DND-41 (cell line): ENCODE data around the gene KDELR3.

Experiments used
- ATAC-seq: fragments of 200-7000 bp; cut with Tn5 transposase; 3 replicates; pipeline ENCODE4 v1.9.1; 2021; ENCODE audit warnings: low read depth; ENCODE audit not compliant: insufficient read depth
- DNase-seq: peaks from one replicate; pipeline ENCODE4 v3.0.0-alpha.2; 2020
- H2AFZ ChIP-seq: 2 replicates; pipeline ENCODE4 v1.6.0; 2012; ENCODE audit warnings: low read depth, low read length
- H3K27ac ChIP-seq: 2 replicates; pipeline ENCODE4 v1.5.1; 2012; ENCODE audit warnings: low read length, inconsistent platforms
- H3K27me3 ChIP-seq: fragments of 200-600 bp; sonication (generic); 2 replicates; pipeline ENCODE4 v1.6.0; 2012; ENCODE audit warnings: low read length, mild to moderate bottlenecking, inconsistent platforms; ENCODE audit not compliant: insufficient read depth, poor library complexity
- H3K36me3 ChIP-seq: 2 replicates; pipeline ENCODE4 v1.5.1; 2012; ENCODE audit warnings: low read length, inconsistent platforms; ENCODE audit not compliant: insufficient read depth
- H3K4me1 ChIP-seq: 2 replicates; pipeline ENCODE4 v1.5.1; 2012; ENCODE audit warnings: mild to moderate bottlenecking, low read length; ENCODE audit not compliant: insufficient read depth
- H3K4me2 ChIP-seq: 2 replicates; pipeline ENCODE4 v1.6.0; 2012; ENCODE audit warnings: mild to moderate bottlenecking, moderate library complexity, low read length, inconsistent platforms; ENCODE audit not compliant: insufficient read depth
- H3K4me3 ChIP-seq, 2 experiments: fragments of 200-600 bp in 1 of 2; shearing (Covaris generic) in 1 of 2; 2 replicates each; pipeline ENCODE4 v1.5.1; 2012 to 2016; ENCODE audit warnings: inconsistent platforms in 2 of 2, low read length in 2 of 2, mild to moderate bottlenecking in 2 of 2, low read depth in 1 of 2, moderate library complexity in 1 of 2
- H3K79me2 ChIP-seq: 2 replicates; pipeline ENCODE4 v1.6.0; 2012; ENCODE audit warnings: low read length, inconsistent platforms; ENCODE audit not compliant: insufficient read depth
- H3K9ac ChIP-seq: 2 replicates; pipeline ENCODE4 v1.6.0; 2012; ENCODE audit warnings: low read depth, mild to moderate bottlenecking, inconsistent platforms, low read length, moderate library complexity
- H3K9me3 ChIP-seq: 2 replicates; pipeline ENCODE4 v1.5.1; 2012; ENCODE audit warnings: low read length, moderate library complexity, mild to moderate bottlenecking, inconsistent platforms; ENCODE audit not compliant: insufficient read depth, severe bottlenecking
- H4K20me1 ChIP-seq: 2 replicates; pipeline ENCODE4 v1.6.0; 2012; ENCODE audit warnings: low read length; ENCODE audit not compliant: insufficient read depth
- CTCF ChIP-seq: IDR thresholded peaks from 2 replicates; pipeline ENCODE4 v1.5.1; 2012; ENCODE audit warnings: borderline replicate concordance, low read length, moderate library complexity, mild to moderate bottlenecking; ENCODE audit not compliant: poor library complexity, severe bottlenecking; ENCODE audit errors: extremely low read depth
- EZH2 ChIP-seq: IDR thresholded peaks from 3 replicates; pipeline ENCODE4 v1.6.1; 2012; ENCODE audit warnings: borderline replicate concordance, low read depth, mild to moderate bottlenecking, moderate library complexity, low read length, inconsistent platforms; ENCODE audit not compliant: severe bottlenecking

KDELR3 gene

GRCh38 chr22:38474003-38474607 lies 6.2 kb downstream of the KDELR3 start:
- H3K4me1 ChIP-seq = no peaks in the 10 kb centered on the region
- H3K79me2 ChIP-seq = no peaks in the 10 kb centered on the region
- no peak overlapping the region for H3K27ac ChIP-seq
- H3K4me2 ChIP-seq = no peak overlapping the region
- no peaks in the 10 kb centered on the region for H3K36me3 ChIP-seq
- no peak overlapping the region for H2AFZ ChIP-seq
- DNase-seq = no peak
- TF ChIP-seq EZH2 (no peak), CTCF (no peak)
- H3K27me3 ChIP-seq = peaks cover 3% of the 10 kb centered on the region
- ATAC-seq = no peak
- H4K20me1 ChIP-seq = no peaks in the 10 kb centered on the region
- H3K4me3 ChIP-seq = no peak overlapping the region
- no peaks in the 10 kb centered on the region for H3K9me3 ChIP-seq
- H3K9ac ChIP-seq = no peak overlapping the region

GRCh38 chr22:38477585-38477984 lies 9.7 kb downstream of the KDELR3 start:
- TF ChIP-seq CTCF (no peak), EZH2 (no peak)
- ATAC-seq = no peak
- Histone ChIP-seq H2AFZ (no peak overlapping the region), H3K27ac (no peak overlapping the region), H3K79me2 (no peaks in the 10 kb centered on the region), H3K4me2 (no peak overlapping the region), H4K20me1 (peaks cover 5% of the 10 kb centered on the region; the same call in 1 of the 2 replicates), H3K4me3 (no peak overlapping the region), H3K9ac (no peak overlapping the region), H3K9me3 (no peaks in the 10 kb centered on the region), H3K4me1 (no peaks in the 10 kb centered on the region), H3K36me3 (peaks cover 15% of the 10 kb centered on the region), H3K27me3 (peaks cover 3% of the 10 kb centered on the region)
- no peak for DNase-seq

- Histone ChIP-seq H3K27ac (no peak overlapping the region), H4K20me1 (peaks cover 12% of the 10 kb centered on the region), H3K9ac (no peak overlapping the region), H3K9me3 (no peaks in the 10 kb centered on the region), H2AFZ (no peak overlapping the region), H3K79me2 (no peaks in the 10 kb centered on the region), H3K27me3 (peaks cover 1% of the 10 kb centered on the region), H3K4me2 (no peak overlapping the region), H3K36me3 (peaks cover 32% of the 10 kb centered on the region), H3K4me1 (no peaks in the 10 kb centered on the region), H3K4me3 (no peak overlapping the region)
- DNase-seq = no peak
- ATAC-seq = no peak
- TF ChIP-seq EZH2 (no peak), CTCF (no peak)
Measured at GRCh38 chr22:38479096-38479837, 11.4 kb downstream of the KDELR3 start.
